Epithelial cell of umbilical artery (primary cell): ENCODE data around the gene FOXE1. TPM values are rescaled to one million over a fixed set of nuclear protein-coding genes. Genes with fewer than 3 reads are reported as not detected.

Source experiments
- total RNA-seq: library from RNA; depleted of rRNA; stranded (reverse); fragments of >200 nt; gene quantifications from 2 replicates; pipeline ENCODE4 v1.2.3, GENCODE V29; 2014

The FOXE1 gene
- not detected in 2 replicates for total RNA-seq

GRCh38 chr9:97853056-97853843, at the start of gene FOXE1:
FOXE1 (plus strand) TSS chr9:97853226; CDS start chr9:97853915, 689 bp downstream.

Other genes with a start within 250 kb of the FOXE1 start
- 9.1 and 10.6 TPM in 2 replicates for gene TSTD2, start 219.9 kb upstream of the FOXE1 start, total RNA-seq
- 52.0 and 57.8 TPM in 2 replicates for gene NCBP1, start 219.4 kb upstream of the FOXE1 start, total RNA-seq
- 9.1 and 16.6 TPM in 2 replicates for gene XPA, start 155.9 kb upstream of the FOXE1 start, total RNA-seq
- gene TRMO, start 69.3 kb downstream of the FOXE1 start, total RNA-seq, result 15.3 and 17.3 TPM in 2 replicates
- gene HEMGN, start 84.9 kb downstream of the FOXE1 start, total RNA-seq, result not detected in 2 replicates
- gene ANP32B, start 130.1 kb downstream of the FOXE1 start, total RNA-seq, result 4.2 and 6.4 TPM in 2 replicates
- gene NANS, start 203.5 kb downstream of the FOXE1 start, total RNA-seq, result 127 and 141 TPM in 2 replicates